Neural cell (in vitro differentiated cells): Measurements from ENCODE around the gene ERLIN1.

Experiments
- EP300 ChIP-seq: fragments of 450-650 bp; conservative IDR thresholded peaks from 2 replicates; pipeline ENCODE4 v1.6.1; 2014; ENCODE audit warnings: antibody characterized with exemption, mild to moderate bottlenecking, moderate library complexity; ENCODE audit not compliant: poor library complexity, severe bottlenecking
- EZH2 ChIP-seq: fragments of 200-600, 300-800 bp; shearing (Covaris generic), sonication (generic); IDR thresholded peaks from 2 replicates; pipeline ENCODE4 v1.6.1; 2014; ENCODE audit warnings: antibody characterized with exemption, low read length, borderline replicate concordance, mild to moderate bottlenecking; ENCODE audit not compliant: insufficient read depth, poor library complexity, severe bottlenecking
- POLR2AphosphoS5 ChIP-seq: IDR thresholded peaks from 2 replicates; pipeline ENCODE4 v1.6.1; 2012
- SMC3 ChIP-seq: fragments of 450-650 bp; conservative IDR thresholded peaks from 2 replicates; pipeline ENCODE4 v1.6.1; 2014; ENCODE audit warnings: antibody characterized with exemption, mild to moderate bottlenecking, moderate library complexity; ENCODE audit not compliant: poor library complexity
- TF ChIP-seq, protein P1 (sequence below): fragments of 450-650 bp; IDR thresholded peaks from 2 replicates; pipeline ENCODE4 v1.5.1; 2014; ENCODE audit warnings: antibody characterized with exemption, mild to moderate bottlenecking, moderate library complexity; ENCODE audit not compliant: poor library complexity, severe bottlenecking

DNA sequence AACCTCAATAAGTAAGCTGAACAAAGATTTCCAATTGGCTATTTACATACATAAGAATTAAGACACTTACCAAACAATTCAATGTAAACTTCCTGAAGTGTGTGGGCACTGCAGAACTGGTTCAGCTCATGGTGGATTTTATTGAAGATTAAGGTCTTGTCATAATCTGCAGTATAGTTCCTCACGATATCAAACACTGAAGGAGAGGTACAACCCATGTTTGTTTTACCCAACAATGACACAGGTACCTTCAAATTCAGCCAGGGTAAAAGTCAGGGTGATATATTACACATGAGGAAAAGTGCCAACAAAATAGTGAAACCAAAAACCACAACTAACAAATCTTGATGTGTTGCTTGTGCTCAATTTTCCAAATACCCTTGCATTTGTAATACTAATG is 10.0 kb downstream of the ERLIN1 start:
- TF ChIP-seq SMC3 (no peak), EZH2 (no peak), EP300 (no peak), POLR2AphosphoS5 (no peak)
- TF ChIP-seq, protein P1, sequence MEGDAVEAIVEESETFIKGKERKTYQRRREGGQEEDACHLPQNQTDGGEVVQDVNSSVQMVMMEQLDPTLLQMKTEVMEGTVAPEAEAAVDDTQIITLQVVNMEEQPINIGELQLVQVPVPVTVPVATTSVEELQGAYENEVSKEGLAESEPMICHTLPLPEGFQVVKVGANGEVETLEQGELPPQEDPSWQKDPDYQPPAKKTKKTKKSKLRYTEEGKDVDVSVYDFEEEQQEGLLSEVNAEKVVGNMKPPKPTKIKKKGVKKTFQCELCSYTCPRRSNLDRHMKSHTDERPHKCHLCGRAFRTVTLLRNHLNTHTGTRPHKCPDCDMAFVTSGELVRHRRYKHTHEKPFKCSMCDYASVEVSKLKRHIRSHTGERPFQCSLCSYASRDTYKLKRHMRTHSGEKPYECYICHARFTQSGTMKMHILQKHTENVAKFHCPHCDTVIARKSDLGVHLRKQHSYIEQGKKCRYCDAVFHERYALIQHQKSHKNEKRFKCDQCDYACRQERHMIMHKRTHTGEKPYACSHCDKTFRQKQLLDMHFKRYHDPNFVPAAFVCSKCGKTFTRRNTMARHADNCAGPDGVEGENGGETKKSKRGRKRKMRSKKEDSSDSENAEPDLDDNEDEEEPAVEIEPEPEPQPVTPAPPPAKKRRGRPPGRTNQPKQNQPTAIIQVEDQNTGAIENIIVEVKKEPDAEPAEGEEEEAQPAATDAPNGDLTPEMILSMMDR: no peak
